CD14-positive monocyte (primary cell): Measurements from ENCODE around the gene SASH1. TPM values are rescaled to one million over a fixed set of nuclear protein-coding genes. Genes with fewer than 3 reads are reported as not detected.

Source experiments
- DNase-seq, 3 donors: peaks; one replicate each; pipeline ENCODE4 v3.0.0-alpha.2; 2011 to 2022
- H2AFZ ChIP-seq: 2 replicates; pipeline ENCODE4 v1.6.0; 2012; ENCODE audit warnings: mild to moderate bottlenecking, low read depth, low read length, inconsistent platforms; ENCODE audit not compliant: insufficient read depth, poor library complexity, severe bottlenecking
- H3K27ac ChIP-seq, 2 donors: 1 replicate in 1 of 2; 2 replicates in 1 of 2; pipeline ENCODE4 v1.5.1; 2012 to 2013; ENCODE audit warnings: low read length in 2 of 2, control low read depth in 1 of 2, inconsistent platforms in 1 of 2, low read depth in 1 of 2, mild to moderate bottlenecking in 1 of 2
- H3K27me3 ChIP-seq, 2 donors: one replicate each; pipeline versions ENCODE4 v1.6.0 to v1.6.1; 2011 to 2013; ENCODE audit warnings: low read length in 2 of 2; ENCODE audit not compliant: control insufficient read depth in 2 of 2, insufficient read depth in 2 of 2
- H3K36me3 ChIP-seq, 2 donors: replicated peaks in 1 of 2; 1 replicate in 1 of 2; 2 replicates in 1 of 2; pipeline versions ENCODE4 v1.5.1 to v1.6.1; 2012 to 2013; ENCODE audit warnings: low read length in 2 of 2, control low read depth in 1 of 2, inconsistent platforms in 1 of 2, mild to moderate bottlenecking in 1 of 2; ENCODE audit not compliant: insufficient read depth in 2 of 2, control insufficient read depth in 1 of 2
- H3K4me1 ChIP-seq, 2 donors: 1 replicate in 1 of 2; 2 replicates in 1 of 2; pipeline versions ENCODE4 v1.5.1 to v1.6.1; 2012 to 2013; ENCODE audit warnings: low read length in 2 of 2, control low read depth in 1 of 2, inconsistent platforms in 1 of 2, mild to moderate bottlenecking in 1 of 2, moderate library complexity in 1 of 2; ENCODE audit not compliant: insufficient read depth in 2 of 2, control insufficient read depth in 1 of 2
- H3K4me2 ChIP-seq: replicated peaks from 2 replicates; pipeline ENCODE3; 2012; ENCODE audit warnings: low read length, moderate library complexity, mild to moderate bottlenecking; ENCODE audit not compliant: poor library complexity, severe bottlenecking; ENCODE audit errors: extremely low read depth
- H3K4me3 ChIP-seq, 3 experiments: fragments of 200-600 bp in 1 of 3; sonication (generic) in 1 of 3; replicated peaks in 1 of 3; 1 replicate in 2 of 3; 2 replicates in 1 of 3; pipeline ENCODE4 v1.5.1; 2011 to 2013; ENCODE audit warnings: low read length in 3 of 3, mild to moderate bottlenecking in 3 of 3, control low read depth in 2 of 3, low read depth in 2 of 3, inconsistent platforms in 1 of 3, moderate library complexity in 1 of 3
- H3K79me2 ChIP-seq: 2 replicates; pipeline ENCODE4 v1.6.0; 2012; ENCODE audit warnings: mild to moderate bottlenecking, control low read depth, inconsistent platforms, low read length, moderate library complexity; ENCODE audit not compliant: insufficient read depth
- H3K9ac ChIP-seq: 2 replicates; pipeline ENCODE4 v1.6.0; 2017; ENCODE audit warnings: low read length, mild to moderate bottlenecking; ENCODE audit not compliant: insufficient read depth, poor library complexity, severe bottlenecking
- H3K9me3 ChIP-seq, 2 donors: replicated peaks in 1 of 2; 1 replicate in 1 of 2; 2 replicates in 1 of 2; pipeline versions ENCODE4 v1.5.1 to v1.6.1; 2012 to 2013; ENCODE audit warnings: low read length in 2 of 2, control low read depth in 1 of 2; ENCODE audit not compliant: control insufficient read depth in 1 of 2, insufficient read depth in 1 of 2
- H4K20me1 ChIP-seq: 2 replicates; pipeline ENCODE4 v1.6.0; 2012; ENCODE audit warnings: mild to moderate bottlenecking, low read length, control low read depth, moderate library complexity; ENCODE audit not compliant: insufficient read depth
- H3K27ac Mint-ChIP-seq, 7 donors: one replicate each; pipeline ENCODE4 v1.8.0; 2020; ENCODE audit warnings: mild to moderate bottlenecking in 7 of 7, mixed read lengths in 7 of 7, moderate library complexity in 6 of 7, inconsistent platforms in 2 of 7
- H3K27me3 Mint-ChIP-seq, 3 donors: one replicate each; pipeline ENCODE4 v1.8.0; 2021 to 2022; ENCODE audit warnings: low read depth in 3 of 3, mild to moderate bottlenecking in 3 of 3, mixed read lengths in 3 of 3, moderate library complexity in 3 of 3, inconsistent platforms in 1 of 3
- H3K36me3 Mint-ChIP-seq, 2 donors: one replicate each; pipeline ENCODE4 v1.8.0; 2020; ENCODE audit warnings: mixed read lengths in 2 of 2, inconsistent platforms in 1 of 2, mild to moderate bottlenecking in 1 of 2
- H3K4me1 Mint-ChIP-seq: one replicate; pipeline ENCODE4 v1.8.0; 2020; ENCODE audit warnings: mild to moderate bottlenecking, mixed read lengths
- H3K4me3 Mint-ChIP-seq, 2 donors: one replicate each; pipeline ENCODE4 v1.8.0; 2020; ENCODE audit warnings: mild to moderate bottlenecking in 2 of 2, mixed read lengths in 2 of 2, moderate library complexity in 1 of 2
- H3K9me3 Mint-ChIP-seq, 7 donors: one replicate each; pipeline ENCODE4 v1.8.0; 2020 to 2022; ENCODE audit warnings: mixed read lengths in 7 of 7, mild to moderate bottlenecking in 6 of 7, moderate library complexity in 6 of 7, inconsistent platforms in 2 of 7
- WGBS: methylation state at CpG from one replicate; pipeline ENCODE4 v1.1.5; 2013; ENCODE audit warnings: missing lambda C conversion rate; ENCODE audit not compliant: insufficient coverage; 5-methylcytosine and 5-hydroxymethylcytosine counted together
- intact Hi-C, 2 donors: fragments of 100-400 bp; cut with micrococcal nuclease; formaldehyde crosslinking; loops; one replicate each; pipeline versions ENCODE4 v1.15.0 to v1.15.1; 2023
- polyA plus RNA-seq, 3 donors: library from polyadenylated mRNA; depleted of rRNA in 1 of 3; unstranded in 2 of 3; stranded (reverse) in 1 of 3; fragments of 300-500 nt in 2 of 3; fragments of >200 nt in 1 of 3; fragmentation: Illumina TruSeq in 2 of 3; gene quantifications; 1 replicate in 2 of 3; 2 replicates in 1 of 3; pipeline ENCODE4 v1.2.3, GENCODE V29; 2012 to 2021
- TF ChIP-seq, protein P1 (sequence below): fragments of 200-600 bp; IDR thresholded peaks from one replicate; pipeline ENCODE4 v1.8.0; 2022; ENCODE audit warnings: antibody characterized with exemption, mild to moderate bottlenecking

Gene SASH1
- polyA plus RNA-seq, 3 donors: 0.90 to 5.1 (median 4.7) TPM

DNA sequence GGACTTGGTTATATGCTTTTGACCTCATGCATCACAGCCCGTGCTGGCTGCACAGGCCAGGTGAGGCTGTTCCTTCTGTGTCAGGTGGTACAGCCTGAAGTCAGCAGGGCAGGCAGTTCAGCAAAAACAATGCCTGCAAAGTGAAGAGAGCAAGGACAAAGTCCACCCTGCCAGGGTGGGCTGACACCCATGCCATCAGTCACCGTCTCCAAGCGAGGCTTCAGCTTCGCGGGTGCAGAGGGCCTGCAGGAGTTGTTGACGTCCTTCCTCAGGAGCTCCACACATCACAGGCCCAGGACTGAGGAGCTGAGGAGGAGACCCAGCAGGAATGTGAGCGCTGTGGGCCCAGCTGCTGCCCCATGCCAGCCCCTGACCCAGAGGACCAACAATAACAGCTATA, 111.3 kb downstream of the SASH1 start:
- H3K4me1 ChIP-seq: peaks cover 0 to 4% of the 10 kb centered on the region in 2 donors
- no peak overlapping the region for H3K27ac ChIP-seq
- Mint-ChIP-seq H3K4me3 (no peak overlapping the region), H3K27me3 (peaks cover 2 to 10% (median 7%) of the 10 kb centered on the region in 3 donors), H3K9me3 (peaks cover 0 to 5% (median 2%) of the 10 kb centered on the region in 7 donors), H3K36me3 (no peaks in the 10 kb centered on the region), H3K4me1 (peaks cover 6% of the 10 kb centered on the region), H3K27ac (peak overlapping the region in 1 of 7 donors; percentile 37)
- 97% methylated on average over 7 of the region's 7 CpGs for WGBS
- no peaks in the 10 kb centered on the region for H3K36me3 ChIP-seq
- H3K4me2 ChIP-seq: no peak overlapping the region
- H3K9ac ChIP-seq: no peak overlapping the region
- no peaks in the 10 kb centered on the region for H3K79me2 ChIP-seq
- H3K9me3 ChIP-seq: no peaks in the 10 kb centered on the region
- H3K27me3 ChIP-seq: no peaks in the 10 kb centered on the region
- no peak for DNase-seq
- no peaks in the 10 kb centered on the region for H4K20me1 ChIP-seq
- no peak overlapping the region for H2AFZ ChIP-seq
- intact Hi-C loops: no loop called here
- TF ChIP-seq, protein P1, sequence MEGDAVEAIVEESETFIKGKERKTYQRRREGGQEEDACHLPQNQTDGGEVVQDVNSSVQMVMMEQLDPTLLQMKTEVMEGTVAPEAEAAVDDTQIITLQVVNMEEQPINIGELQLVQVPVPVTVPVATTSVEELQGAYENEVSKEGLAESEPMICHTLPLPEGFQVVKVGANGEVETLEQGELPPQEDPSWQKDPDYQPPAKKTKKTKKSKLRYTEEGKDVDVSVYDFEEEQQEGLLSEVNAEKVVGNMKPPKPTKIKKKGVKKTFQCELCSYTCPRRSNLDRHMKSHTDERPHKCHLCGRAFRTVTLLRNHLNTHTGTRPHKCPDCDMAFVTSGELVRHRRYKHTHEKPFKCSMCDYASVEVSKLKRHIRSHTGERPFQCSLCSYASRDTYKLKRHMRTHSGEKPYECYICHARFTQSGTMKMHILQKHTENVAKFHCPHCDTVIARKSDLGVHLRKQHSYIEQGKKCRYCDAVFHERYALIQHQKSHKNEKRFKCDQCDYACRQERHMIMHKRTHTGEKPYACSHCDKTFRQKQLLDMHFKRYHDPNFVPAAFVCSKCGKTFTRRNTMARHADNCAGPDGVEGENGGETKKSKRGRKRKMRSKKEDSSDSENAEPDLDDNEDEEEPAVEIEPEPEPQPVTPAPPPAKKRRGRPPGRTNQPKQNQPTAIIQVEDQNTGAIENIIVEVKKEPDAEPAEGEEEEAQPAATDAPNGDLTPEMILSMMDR: no peak
- H3K4me3 ChIP-seq: no peak overlapping the region

DNA sequence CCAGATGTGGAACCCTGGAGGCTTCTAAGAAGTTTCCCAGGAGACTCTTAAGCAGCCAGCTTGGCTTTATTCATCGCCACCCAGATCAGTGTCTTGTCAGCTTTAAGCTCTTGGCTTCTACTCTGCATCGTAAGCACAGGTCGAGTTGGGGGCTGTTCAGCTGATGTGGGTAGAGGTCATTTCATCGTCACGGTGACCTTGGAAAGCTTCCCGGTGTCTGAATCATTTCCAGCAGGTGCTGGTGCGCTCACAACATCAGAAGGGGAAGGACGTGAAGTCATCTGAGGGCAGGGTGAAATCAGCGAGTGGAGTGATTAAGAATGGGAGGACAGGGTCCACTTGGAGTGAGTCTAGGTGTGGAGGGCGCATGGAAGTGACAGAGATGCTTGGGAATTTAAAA, 112.6 kb downstream of the SASH1 start:
- Mint-ChIP-seq H3K27me3 (peaks cover 2 to 9% (median 9%) of the 10 kb centered on the region in 3 donors), H3K9me3 (peaks cover 0 to 3% (median 0%) of the 10 kb centered on the region in 7 donors), H3K4me1 (peaks cover 3% of the 10 kb centered on the region), H3K4me3 (no peak overlapping the region), H3K36me3 (peaks cover 0 to 2% of the 10 kb centered on the region in 2 donors), H3K27ac (no peak overlapping the region)
- Histone ChIP-seq H3K9ac (no peak overlapping the region), H3K79me2 (no peaks in the 10 kb centered on the region), H3K4me2 (no peak overlapping the region), H3K36me3 (no peaks in the 10 kb centered on the region), H3K4me1 (peaks cover 0 to 2% of the 10 kb centered on the region in 2 donors), H3K4me3 (no peak overlapping the region), H2AFZ (no peak overlapping the region), H3K27ac (no peak overlapping the region), H4K20me1 (no peaks in the 10 kb centered on the region), H3K27me3 (no peaks in the 10 kb centered on the region), H3K9me3 (no peaks in the 10 kb centered on the region)
- TF ChIP-seq, protein P1: no peak
- 90% methylated on average over 8 of the region's 10 CpGs for WGBS
- DNase-seq: no peak
- intact Hi-C loops: no loop called here
